ENCODE results near the gene CEP95.
A peak's percentile ranks its signal among the peaks of the same experiment; 100 is the strongest.

Gene CEP95

GRCh38 chr17:64506201-64506575 lies 589 bp upstream of the CEP95 start, which contains the start of gene DDX5:
TSS of gene DDX5 (minus strand) at chr17:64506289. CDS start at chr17:64506119, 170 bp downstream.
- DNase-seq (ENCODE audit: insufficient read length, low spot score) = peak; percentile 57
- no peak for FAIRE-seq
- no peak for TF ChIP-seq CTCF (IDR thresholded peaks at IDR 0.05; ENCODE audit: insufficient read depth, missing control alignments)

- FAIRE-seq (no peak), DNase-seq (ENCODE audit: insufficient read length, low spot score) (no peak)
- TF ChIP-seq CTCF (IDR thresholded peaks at IDR 0.05; ENCODE audit: insufficient read depth, missing control alignments) = peak; percentile 58
Measured at GRCh38 chr17:64507413-64507782, 621 bp downstream of the CEP95 start.

- no peak for TF ChIP-seq CTCF (IDR thresholded peaks at IDR 0.05; ENCODE audit: insufficient read depth, missing control alignments)
- FAIRE-seq (no peak), DNase-seq (ENCODE audit: insufficient read length, low spot score) (no peak)
Measured at GRCh38 chr17:64508683-64509082, 1.9 kb downstream of the CEP95 start.

- TF ChIP-seq CTCF (IDR thresholded peaks at IDR 0.05; ENCODE audit: insufficient read depth, missing control alignments) = no peak
- DNase-seq (ENCODE audit: insufficient read length, low spot score) = no peak
- FAIRE-seq = no peak
Measured at GRCh38 chr17:64509179-64509578, 2.4 kb downstream of the CEP95 start.

- FAIRE-seq (no peak), DNase-seq (ENCODE audit: insufficient read length, low spot score) (no peak)
- no peak for TF ChIP-seq CTCF (IDR thresholded peaks at IDR 0.05; ENCODE audit: insufficient read depth, missing control alignments)
Measured at GRCh38 chr17:64515419-64515818, 8.6 kb downstream of the CEP95 start.

GRCh38 chr17:64515829-64516228 lies 9.1 kb downstream of the CEP95 start:
- FAIRE-seq = no peak
- TF ChIP-seq CTCF (IDR thresholded peaks at IDR 0.05; ENCODE audit: insufficient read depth, missing control alignments) = no peak
- no peak for DNase-seq (ENCODE audit: insufficient read length, low spot score)

- DNase-seq (ENCODE audit: insufficient read length, low spot score) (no peak), FAIRE-seq (no peak)
- no peak for TF ChIP-seq CTCF (IDR thresholded peaks at IDR 0.05; ENCODE audit: insufficient read depth, missing control alignments)
Measured at GRCh38 chr17:64519601-64520000, 12.8 kb downstream of the CEP95 start.

All from D721Med (cell line).